B cell (primary cell): ENCODE measurements around the gene SAMD4A.

Source experiments
- CTCF ChIP-seq: fragments of 200-600 bp; IDR thresholded peaks from one replicate; pipeline ENCODE4 v1.8.0; 2022; ENCODE audit warnings: antibody characterized with exemption, mild to moderate bottlenecking
- EZH2 ChIP-seq: IDR thresholded peaks from 2 replicates; pipeline ENCODE4 v1.6.1; 2012; ENCODE audit warnings: borderline replicate concordance, low read depth, mild to moderate bottlenecking, moderate library complexity, low read length; ENCODE audit not compliant: insufficient read depth, poor library complexity, severe bottlenecking

- TF ChIP-seq CTCF (no peak), EZH2 (no peak)
Measured at GRCh38 chr14:54840336-54840735, 273.4 kb downstream of the SAMD4A start.
